K562 (cell line): Measurements from ENCODE around the gene CMTR1. TPM values are rescaled to one million over a fixed set of nuclear protein-coding genes. Genes with fewer than 3 reads are reported as not detected.

Source experiments
- ATAC-seq: fragments of 200-7000 bp; cut with Tn5 transposase; 3 replicates; pipeline ENCODE4 v1.9.1; 2020; ENCODE audit warnings: moderate library complexity
- BruUV-seq: library from RNA; stranded (reverse); fragments of 400-500 nt; replicated peaks from 2 replicates; lab custom pipeline; 2021; lab: Mats Ljungman, UMichigan
- CTCF ChIA-PET: fragments of 300-600 bp; formaldehyde crosslinking; extraction: SDS; loops from one replicate; lab custom pipeline; 2021; ENCODE audit warnings: low intra/inter-chr PET ratio; lab: Yijun Ruan, JAX
- POLR2A ChIA-PET: fragments of 300-600, 350-650 bp; sonication (Branson Sonifier 250); formaldehyde crosslinking; extraction: SDS; loops from one replicate; lab custom pipeline; 2021; ENCODE audit warnings: antibody characterized with exemption, inconsistent platforms; lab: Yijun Ruan, JAX
- DNase-seq, 4 experiments: peaks; one replicate each; pipeline versions ENCODE4 v3.0.0 to v3.0.0-alpha.2; 2011 to 2018; ENCODE audit warnings: low spot score in 3 of 4, mixed read lengths in 3 of 4; ENCODE audit errors: extremely low read depth in 1 of 4
- FAIRE-seq: peaks from 2 replicates; lab custom pipeline; 2011; peaks lifted over from hg19 to GRCh38; lab: Jason Lieb, UNC
- H2AFZ ChIP-seq: 2 replicates; pipeline ENCODE4 v1.6.0; 2011; ENCODE audit warnings: low read depth, low read length, control low read depth, inconsistent platforms
- H3K27ac ChIP-seq: fragments of 200-600 bp; 3 replicates; pipeline ENCODE4 v1.8.0; 2011; ENCODE audit warnings: low read depth, mild to moderate bottlenecking, control low read depth, inconsistent platforms, low read length, moderate library complexity, mixed read lengths; ENCODE audit errors: extremely low read depth
- H3K27me3 ChIP-seq, 2 experiments: fragments of 300-600 bp in 1 of 2; 2 replicates in 1 of 2; 3 replicates in 1 of 2; pipeline versions ENCODE4 v1.6.0 to v1.8.0; 2011; ENCODE audit warnings: inconsistent platforms in 2 of 2, low read length in 2 of 2, mild to moderate bottlenecking in 1 of 2, mixed read lengths in 1 of 2, moderate library complexity in 1 of 2; ENCODE audit not compliant: control insufficient read depth in 2 of 2, insufficient read depth in 2 of 2
- H3K36me3 ChIP-seq: fragments of 300-600 bp; 3 replicates; pipeline ENCODE4 v1.8.0; 2011; ENCODE audit warnings: mild to moderate bottlenecking, low read length, inconsistent platforms; ENCODE audit not compliant: control insufficient read depth, insufficient read depth
- H3K4me1 ChIP-seq, 2 experiments: fragments of 200-600 bp in 1 of 2; replicated peaks in 1 of 2; 2 replicates in 1 of 2; 3 replicates in 1 of 2; pipeline versions ENCODE4 v1.5.1 to v1.8.0; 2011; ENCODE audit warnings: inconsistent platforms in 2 of 2, low read length in 2 of 2, mild to moderate bottlenecking in 1 of 2, mixed read lengths in 1 of 2, moderate library complexity in 1 of 2; ENCODE audit not compliant: control insufficient read depth in 2 of 2, insufficient read depth in 2 of 2
- H3K4me2 ChIP-seq: 2 replicates; pipeline ENCODE4 v1.6.1; 2011; ENCODE audit warnings: low read length, control low read depth, inconsistent platforms, mixed read lengths; ENCODE audit not compliant: insufficient read depth
- H3K4me3 ChIP-seq: fragments of 200-600 bp; sonication (generic), shearing (Covaris generic); 2 replicates; pipeline ENCODE4 v1.5.1; 2016; ENCODE audit warnings: control low read depth, inconsistent platforms
- H3K79me2 ChIP-seq: fragments of 200-600 bp; 3 replicates; pipeline ENCODE4 v1.8.0; 2011; ENCODE audit warnings: low read length, inconsistent platforms; ENCODE audit not compliant: control insufficient read depth, insufficient read depth
- H3K9ac ChIP-seq, 2 experiments: 2 replicates each; pipeline versions ENCODE4 v1.6.0 to v1.6.1; 2011; ENCODE audit warnings: low read depth in 2 of 2, low read length in 2 of 2, control low read depth in 1 of 2, inconsistent platforms in 1 of 2, mild to moderate bottlenecking in 1 of 2, mixed read lengths in 1 of 2; ENCODE audit not compliant: insufficient read depth in 1 of 2
- H3K9me1 ChIP-seq: one replicate; pipeline ENCODE4 v1.6.0; 2011; ENCODE audit warnings: inconsistent platforms, mild to moderate bottlenecking, low read length, moderate library complexity; ENCODE audit not compliant: control insufficient read depth, insufficient read depth
- H3K9me3 ChIP-seq: replicated peaks from 2 replicates; pipeline ENCODE4 v1.5.1; 2011; ENCODE audit warnings: low read depth, low read length, inconsistent platforms; ENCODE audit not compliant: control insufficient read depth, insufficient read depth
- H4K20me1 ChIP-seq: replicated peaks from 2 replicates; pipeline ENCODE4 v1.6.1; 2011; ENCODE audit warnings: low read length, inconsistent platforms, mixed read lengths; ENCODE audit not compliant: control insufficient read depth, insufficient read depth
- GTF2A2 ChIP-seq: IDR thresholded peaks from 2 replicates; pipeline ENCODE4 v1.6.1; 2016; ENCODE audit warnings: mild to moderate bottlenecking, missing genetic modification characterization, missing compliant biosample characterization
- KLF10 ChIP-seq: fragments of 250-450 bp; sonication (Bioruptor Pico); IDR thresholded peaks from 2 replicates; pipeline ENCODE4 v1.6.1; 2021; ENCODE audit warnings: matching md5 sums
- PHB2 ChIP-seq: fragments of 450-650 bp; IDR thresholded peaks from 2 replicates; pipeline ENCODE4 v1.6.1; 2017; ENCODE audit warnings: low read depth
- WGBS: fragments of 100-300 bp; shearing (Covaris generic); methylation state at CpG from one replicate; pipeline ENCODE4 v1.1.6; 2016; ENCODE audit warnings: low coverage, mixed read lengths; ENCODE audit not compliant: insufficient coverage; ENCODE audit errors: missing lambda C conversion rate; 5-methylcytosine and 5-hydroxymethylcytosine counted together
- in situ Hi-C: fragments of 300-500 bp; cut with MboI; formaldehyde crosslinking; loops from 4 replicates; pipeline ENCODE4 v1.15.0; 2018; ENCODE audit warnings: inconsistent platforms, mixed read lengths
- intact Hi-C: fragments of 100-400 bp; cut with micrococcal nuclease; formaldehyde crosslinking; loops from 2 replicates; pipeline ENCODE4 v1.14.2; 2022
- polyA plus RNA-seq, 8 experiments: library from polyadenylated mRNA; depleted of rRNA in 4 of 8; stranded (reverse) in 5 of 8; unstranded in 3 of 8; fragments of >200 nt; fragmentation: Nextera tagmentation in 2 of 8; fragmentation: Illumina TruSeq in 1 of 8; extraction: Ambion mirVana in 2 of 8; extraction: Trizol in 1 of 8; gene quantifications; 2 replicates each; pipeline versions ENCODE4 v1.2.1 to v1.2.3, GENCODE V29; 2011 to 2014; ENCODE audit warnings: inconsistent platforms in 1 of 8, missing spikeins in 1 of 8
- total RNA-seq, 7 experiments: library from RNA; depleted of rRNA in 6 of 7; stranded (reverse); fragments of >200 nt in 6 of 7; fragmentation: Illumina TruSeq in 2 of 7; extraction: Trizol in 2 of 7; gene quantifications; 2 replicates each; pipeline versions ENCODE4 v1.2.1 to v1.2.3, GENCODE V29; 2011 to 2021; ENCODE audit warnings: low replicate concordance in 1 of 7
- TF ChIP-seq, protein P1 (sequence below): fragments of 450-650 bp; IDR thresholded peaks from 2 replicates; pipeline ENCODE4 v1.6.1; 2017; ENCODE audit warnings: mild to moderate bottlenecking, moderate library complexity

CMTR1 gene
- total and polyA plus RNA-seq, 9 of the 15 experiments (the other 6 are each of a cell fraction or from before 2014, with no cell fraction given): 2.9 to 63.5 (median 49.5) TPM

DNA sequence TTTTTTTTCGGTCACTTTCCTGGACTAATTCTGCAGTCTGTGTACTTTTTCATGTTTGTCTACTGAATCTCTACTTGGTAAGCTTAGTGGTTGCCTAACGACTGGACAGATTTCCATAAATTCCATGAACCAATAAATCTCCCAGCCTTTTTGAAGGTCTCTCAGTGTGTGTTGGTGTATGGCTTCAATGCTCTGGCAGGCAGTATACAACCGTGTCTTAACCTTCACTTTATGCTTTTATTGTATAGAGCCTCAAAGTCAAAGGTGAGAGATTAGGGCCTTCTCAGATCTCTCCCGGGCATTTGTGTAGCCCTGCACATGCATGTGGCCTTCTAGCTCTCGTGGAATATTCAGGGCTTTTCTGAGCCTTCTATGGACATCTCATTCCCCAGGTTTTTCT lies 14.3 kb upstream of the CMTR1 start:
- Histone ChIP-seq H2AFZ (peak overlapping the region; percentile 46; the same call in 1 of the 2 replicates), H3K4me1 (no peaks in the 10 kb centered on the region; a peak in 2 of 5 replicates), H3K4me3 (no peak overlapping the region), H3K36me3 (no peaks in the 10 kb centered on the region), H3K9ac (no peak overlapping the region), H3K27ac (no peak overlapping the region), H3K4me2 (no peak overlapping the region), H3K79me2 (no peaks in the 10 kb centered on the region), H3K9me1 (no peaks in the 10 kb centered on the region), H3K27me3 (no peaks in the 10 kb centered on the region), H3K9me3 (no peaks in the 10 kb centered on the region; the same call in 1 of the 2 replicates), H4K20me1 (no peaks in the 10 kb centered on the region)
- ChIA-PET CTCF (no interaction called here), POLR2A (interaction anchor here (0.7 to 1.9 kb wide), 5 partner anchors 8 to 56 kb away, joined by 3 to 9 read pairs (median 3); partner anchors contain the start of gene CMTR1)
- TF ChIP-seq KLF10 (no peak), PHB2 (no peak), GTF2A2 (no peak)
- TF ChIP-seq, protein P1, sequence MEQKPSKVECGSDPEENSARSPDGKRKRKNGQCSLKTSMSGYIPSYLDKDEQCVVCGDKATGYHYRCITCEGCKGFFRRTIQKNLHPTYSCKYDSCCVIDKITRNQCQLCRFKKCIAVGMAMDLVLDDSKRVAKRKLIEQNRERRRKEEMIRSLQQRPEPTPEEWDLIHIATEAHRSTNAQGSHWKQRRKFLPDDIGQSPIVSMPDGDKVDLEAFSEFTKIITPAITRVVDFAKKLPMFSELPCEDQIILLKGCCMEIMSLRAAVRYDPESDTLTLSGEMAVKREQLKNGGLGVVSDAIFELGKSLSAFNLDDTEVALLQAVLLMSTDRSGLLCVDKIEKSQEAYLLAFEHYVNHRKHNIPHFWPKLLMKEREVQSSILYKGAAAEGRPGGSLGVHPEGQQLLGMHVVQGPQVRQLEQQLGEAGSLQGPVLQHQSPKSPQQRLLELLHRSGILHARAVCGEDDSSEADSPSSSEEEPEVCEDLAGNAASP: no peak
- ATAC-seq (no peak), FAIRE-seq (no peak), DNase-seq (no peak)
- WGBS: 20% methylated on average over 4 of the region's 5 CpGs
- BruUV-seq: no TSS peak
- intact Hi-C loops (no loop called here), in situ Hi-C loops (no loop called here)
